H9 (cell line): Measurements from ENCODE around the gene SDK1. TPM values are rescaled to one million over a fixed set of nuclear protein-coding genes. Genes with fewer than 3 reads are reported as not detected.

ENCODE experiments used
- DNase-seq: peaks from one replicate; pipeline ENCODE4 v3.0.0-alpha.2; 2017
- H2AFZ ChIP-seq: one replicate; pipeline ENCODE4 v1.6.1; 2013; ENCODE audit warnings: mild to moderate bottlenecking, low read length, control low read depth, moderate library complexity
- H2AK5ac ChIP-seq: 2 replicates; pipeline ENCODE4 v1.6.1; 2013; ENCODE audit warnings: low read length, control low read depth, mixed read lengths; ENCODE audit not compliant: insufficient read length
- H2BK120ac ChIP-seq: one replicate; pipeline ENCODE4 v1.6.1; 2013; ENCODE audit warnings: low read depth, mild to moderate bottlenecking, low read length, control low read depth, inconsistent platforms; ENCODE audit not compliant: poor library complexity, severe bottlenecking
- H2BK12ac ChIP-seq: 2 replicates; pipeline ENCODE4 v1.6.1; 2013; ENCODE audit warnings: low read length, control low read depth, mixed read lengths, low read depth; ENCODE audit not compliant: insufficient read length
- H2BK15ac ChIP-seq: 2 replicates; pipeline ENCODE4 v1.6.1; 2013; ENCODE audit warnings: low read depth, low read length, control low read depth
- H2BK20ac ChIP-seq: one replicate; pipeline ENCODE4 v1.6.1; 2013; ENCODE audit warnings: low read depth, mild to moderate bottlenecking, low read length, control low read depth, inconsistent platforms; ENCODE audit not compliant: poor library complexity, severe bottlenecking
- H2BK5ac ChIP-seq: 2 replicates; pipeline ENCODE4 v1.6.1; 2013; ENCODE audit warnings: low read length, control low read depth, mixed read lengths; ENCODE audit not compliant: insufficient read length
- H3K14ac ChIP-seq: 2 replicates; pipeline ENCODE4 v1.6.1; 2013; ENCODE audit warnings: low read length, control low read depth; ENCODE audit not compliant: insufficient read depth
- H3K18ac ChIP-seq: 2 replicates; pipeline ENCODE4 v1.6.1; 2013; ENCODE audit warnings: low read depth, mild to moderate bottlenecking, mixed read lengths, low read length, control low read depth; ENCODE audit not compliant: insufficient read length
- H3K23ac ChIP-seq: 2 replicates; pipeline ENCODE4 v1.6.1; 2013; ENCODE audit warnings: low read length, control low read depth, mixed read lengths, low read depth; ENCODE audit not compliant: insufficient read length
- H3K23me2 ChIP-seq: 2 replicates; pipeline ENCODE4 v1.6.1; 2013; ENCODE audit warnings: low read depth, mild to moderate bottlenecking, mixed read lengths, low read length, control low read depth; ENCODE audit not compliant: insufficient read length, poor library complexity, severe bottlenecking
- H3K27ac ChIP-seq: 2 replicates; pipeline ENCODE4 v1.5.1; 2013; ENCODE audit warnings: low read length, control low read depth, mixed read lengths, low read depth; ENCODE audit not compliant: insufficient read length
- H3K27me3 ChIP-seq: 2 replicates; pipeline ENCODE4 v1.6.1; 2013; ENCODE audit warnings: low read length, control low read depth, inconsistent platforms; ENCODE audit not compliant: insufficient read depth
- H3K4ac ChIP-seq: 2 replicates; pipeline ENCODE4 v1.6.1; 2013; ENCODE audit warnings: low read depth, mild to moderate bottlenecking, control low read depth, inconsistent platforms, low read length, moderate library complexity
- H3K4me1 ChIP-seq: 2 replicates; pipeline ENCODE4 v1.6.1; 2013; ENCODE audit warnings: low read length, control low read depth, inconsistent platforms; ENCODE audit not compliant: insufficient read depth
- H3K4me2 ChIP-seq: 2 replicates; pipeline ENCODE4 v1.6.1; 2013; ENCODE audit warnings: low read length, control low read depth, mixed read lengths; ENCODE audit not compliant: insufficient read length, insufficient read depth
- H3K56ac ChIP-seq: 2 replicates; pipeline ENCODE4 v1.6.1; 2013; ENCODE audit warnings: low read depth, mild to moderate bottlenecking, mixed read lengths, low read length, control low read depth; ENCODE audit not compliant: insufficient read length
- H3K79me1 ChIP-seq: 2 replicates; pipeline ENCODE4 v1.6.1; 2013; ENCODE audit warnings: low read depth, mild to moderate bottlenecking, moderate library complexity, low read length, control low read depth, inconsistent platforms; ENCODE audit not compliant: insufficient read depth, poor library complexity, severe bottlenecking
- H3K79me2 ChIP-seq: 2 replicates; pipeline ENCODE4 v1.6.1; 2013; ENCODE audit warnings: low read length, control low read depth, inconsistent platforms; ENCODE audit not compliant: insufficient read depth
- H3K9ac ChIP-seq: 2 replicates; pipeline ENCODE4 v1.6.1; 2013; ENCODE audit warnings: low read length, control low read depth, mixed read lengths; ENCODE audit not compliant: insufficient read length; ENCODE audit errors: extremely low read depth
- H3K9me3 ChIP-seq: one replicate; pipeline ENCODE4 v1.6.1; 2013; ENCODE audit warnings: low read depth, low read length, inconsistent platforms; ENCODE audit not compliant: control insufficient read depth
- H3T11ph ChIP-seq: one replicate; pipeline ENCODE4 v1.6.1; 2013; ENCODE audit warnings: mild to moderate bottlenecking, low read length, control low read depth, inconsistent platforms
- H4K20me1 ChIP-seq: one replicate; pipeline ENCODE4 v1.6.1; 2013; ENCODE audit not compliant: control insufficient read depth, insufficient read length, insufficient read depth
- H4K5ac ChIP-seq: 2 replicates; pipeline ENCODE4 v1.6.1; 2013; ENCODE audit warnings: low read depth, mild to moderate bottlenecking, mixed read lengths, low read length, control low read depth; ENCODE audit not compliant: insufficient read length
- H4K8ac ChIP-seq: replicated peaks from 2 replicates; pipeline ENCODE4 v1.6.1; 2013; ENCODE audit warnings: low read length, control low read depth, mixed read lengths, low read depth; ENCODE audit not compliant: insufficient read length
- H4K91ac ChIP-seq: 2 replicates; pipeline ENCODE4 v1.6.1; 2013; ENCODE audit warnings: low read depth, mild to moderate bottlenecking, moderate library complexity, mixed read lengths, low read length, control low read depth; ENCODE audit not compliant: insufficient read length
- H3K27ac Mint-ChIP-seq, 3 experiments: 2 replicates in 2 of 3; 3 replicates in 1 of 3; pipeline ENCODE4 v1.8.0; 2020 to 2021; ENCODE audit warnings: mixed read lengths in 3 of 3, mild to moderate bottlenecking in 1 of 3, moderate library complexity in 1 of 3
- H3K27me3 Mint-ChIP-seq: 2 replicates; pipeline ENCODE4 v1.8.0; 2021; ENCODE audit warnings: low read depth, mild to moderate bottlenecking, moderate library complexity, mixed read lengths
- H3K36me3 Mint-ChIP-seq, 3 experiments: 2 replicates in 2 of 3; 3 replicates in 1 of 3; pipeline ENCODE4 v1.8.0; 2020 to 2021; ENCODE audit warnings: low read depth in 3 of 3, mixed read lengths in 3 of 3; ENCODE audit not compliant: insufficient read depth in 1 of 3
- H3K4me1 Mint-ChIP-seq, 2 experiments: 2 replicates each; pipeline ENCODE4 v1.8.0; 2020; ENCODE audit warnings: mixed read lengths in 2 of 2
- H3K4me3 Mint-ChIP-seq, 2 experiments: 2 replicates in 1 of 2; 3 replicates in 1 of 2; pipeline ENCODE4 v1.8.0; 2020 to 2021; ENCODE audit warnings: mild to moderate bottlenecking in 2 of 2, mixed read lengths in 2 of 2, moderate library complexity in 1 of 2
- H3K9me3 Mint-ChIP-seq, 2 experiments: 2 replicates in 1 of 2; 3 replicates in 1 of 2; pipeline ENCODE4 v1.8.0; 2020; ENCODE audit warnings: mild to moderate bottlenecking in 2 of 2, mixed read lengths in 2 of 2, moderate library complexity in 1 of 2
- CTCF ChIP-seq: fragments of 200-600 bp; sonication (generic); conservative IDR thresholded peaks from 3 replicates; pipeline ENCODE4 v1.8.0; 2021; ENCODE audit warnings: antibody characterized with exemption, mild to moderate bottlenecking
- WGBS: extraction: QIAGEN DNeasy Blood & Tissue Kit; methylation state at CpG from one replicate; pipeline ENCODE4 v1.1.7; 2013; ENCODE audit warnings: missing lambda C conversion rate, low lambda C conversion rate, mixed read lengths; ENCODE audit not compliant: insufficient read length; ENCODE audit errors: extremely low coverage; 5-methylcytosine and 5-hydroxymethylcytosine counted together
- total RNA-seq: library from RNA; stranded (reverse); gene quantifications from 2 replicates; pipeline ENCODE4 v1.2.1, GENCODE V29; 2021

Gene SDK1
- total RNA-seq, 1 experiment from 2014 or later: 8.7 TPM

GRCh38 chr7:4136501-4137110 lies 835.6 kb downstream of the SDK1 start:
- WGBS: no CpG with 5 or more reads among the region's 23 CpGs
- no peak overlapping the region for H3K14ac ChIP-seq
- peak overlapping the region in 2 of 3 experiments; percentile 90 to 96; a peak in 4 of 7 replicates for H3K27ac Mint-ChIP-seq
- H4K91ac ChIP-seq: no peak overlapping the region
- no peaks in the 10 kb centered on the region for H3K9me3 ChIP-seq
- no peaks in the 10 kb centered on the region for H3K79me1 ChIP-seq
- no peak overlapping the region for H3K18ac ChIP-seq
- no peaks in the 10 kb centered on the region; the same call in 1 of the 2 replicates for H3K27me3 Mint-ChIP-seq
- H3K27me3 ChIP-seq: no peaks in the 10 kb centered on the region
- no peaks in the 10 kb centered on the region for H4K20me1 ChIP-seq
- H4K5ac ChIP-seq: no peak overlapping the region
- H3K23ac ChIP-seq: no peak overlapping the region
- no peak overlapping the region for H2BK15ac ChIP-seq
- no peak overlapping the region for H3K9ac ChIP-seq
- no peak overlapping the region for H2BK120ac ChIP-seq
- peaks cover 46 to 64% of the 10 kb centered on the region in 2 experiments for H3K4me1 Mint-ChIP-seq
- H3K56ac ChIP-seq: no peak overlapping the region
- TF ChIP-seq CTCF: peak; percentile 51
- no peak overlapping the region for H4K8ac ChIP-seq
- no peak overlapping the region for H3K4me2 ChIP-seq
- H3K79me2 ChIP-seq: no peaks in the 10 kb centered on the region
- H3K4me3 Mint-ChIP-seq: no peak overlapping the region
- no peaks in the 10 kb centered on the region for H3K23me2 ChIP-seq
- no peak overlapping the region for H2BK12ac ChIP-seq
- H3T11ph ChIP-seq: no peak overlapping the region
- peaks cover 9% of the 10 kb centered on the region; the same call in 1 of the 2 replicates for H3K4me1 ChIP-seq
- H3K4ac ChIP-seq: no peak overlapping the region
- no peaks in the 10 kb centered on the region; a peak in 1 of 5 replicates for H3K9me3 Mint-ChIP-seq
- DNase-seq: no peak
- no peak overlapping the region for H2BK20ac ChIP-seq
- no peak overlapping the region for H2AFZ ChIP-seq
- no peak overlapping the region for H2BK5ac ChIP-seq
- peaks cover 0 to 4% (median 0%) of the 10 kb centered on the region in 3 experiments; a peak in 1 of 7 replicates for H3K36me3 Mint-ChIP-seq
- H2AK5ac ChIP-seq: no peak overlapping the region
- no peak overlapping the region for H3K27ac ChIP-seq
